ENCODE data around the gene WWTR1. TPM values are rescaled to one million over a fixed set of nuclear protein-coding genes. Genes with fewer than 3 reads are reported as not detected.
A peak's percentile ranks its signal among the peaks of the same experiment; 100 is the strongest.

WWTR1 gene
- total RNA-seq, 6 donors from 2014 or later: 77.5 to 119 (median 107) TPM

DNA sequence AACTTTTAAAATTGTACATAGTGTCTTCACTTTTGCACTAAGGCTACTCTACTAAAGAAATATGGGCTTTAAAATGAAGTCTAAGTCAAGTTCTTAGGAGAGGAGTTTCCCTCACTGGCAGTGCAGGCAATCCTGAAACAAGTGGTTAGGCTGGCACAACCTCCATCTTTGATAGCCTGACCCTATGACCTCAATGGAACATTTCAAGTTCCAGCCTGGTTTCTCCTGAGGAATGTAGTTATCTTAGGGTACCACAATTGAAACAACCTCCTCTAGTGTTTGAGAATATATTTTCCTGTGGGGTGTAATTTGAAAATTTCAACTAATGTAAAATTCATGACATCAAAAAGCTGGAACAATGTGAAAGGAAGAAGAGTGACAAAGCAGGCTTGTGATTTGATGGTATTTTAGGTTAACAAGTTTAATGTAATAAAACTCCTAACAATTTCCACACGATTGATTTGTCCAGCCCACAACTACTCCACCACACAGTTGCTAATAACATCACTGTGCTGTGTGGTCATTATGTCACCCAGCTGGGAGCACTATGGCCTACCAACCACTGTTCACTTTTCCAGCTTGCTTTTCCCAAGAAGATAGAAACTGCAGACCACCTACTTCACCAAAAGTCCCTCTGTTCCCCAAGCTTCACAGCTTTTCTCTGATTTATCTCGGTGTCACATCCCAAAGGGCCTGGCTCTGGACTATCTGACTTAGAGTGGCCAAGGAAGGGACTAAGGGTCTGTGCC is 1.8 kb downstream of the WWTR1 start:
- Histone ChIP-seq H3K36me3 (peaks cover 0 to 13% (median 1%) of the 10 kb centered on the region in 4 donors), H3K4me3 (peak overlapping the region; percentile 50 to 76 (median 60)), H3K4me1 (peaks cover 9 to 41% (median 22%) of the 10 kb centered on the region in 4 donors), H3K9me3 (no peaks in the 10 kb centered on the region), H3K27me3 (no peaks in the 10 kb centered on the region), H3K27ac (peak overlapping the region; percentile 92 to 94 (median 94))
- 22 to 27% methylated on average over 2 of the region's 2 CpGs for WGBS, 2 donors
- no peak for DNase-seq
- no peak for ATAC-seq (ENCODE audit: low FRiP score in 2 of 2)
- TF ChIP-seq POLR2A (IDR thresholded peaks at IDR 0.05) (no peak), EP300 (IDR thresholded peaks at IDR 0.05) (no peak), POLR2AphosphoS5 (IDR thresholded peaks at IDR 0.05) (no peak)
- TF ChIP-seq, protein P1, sequence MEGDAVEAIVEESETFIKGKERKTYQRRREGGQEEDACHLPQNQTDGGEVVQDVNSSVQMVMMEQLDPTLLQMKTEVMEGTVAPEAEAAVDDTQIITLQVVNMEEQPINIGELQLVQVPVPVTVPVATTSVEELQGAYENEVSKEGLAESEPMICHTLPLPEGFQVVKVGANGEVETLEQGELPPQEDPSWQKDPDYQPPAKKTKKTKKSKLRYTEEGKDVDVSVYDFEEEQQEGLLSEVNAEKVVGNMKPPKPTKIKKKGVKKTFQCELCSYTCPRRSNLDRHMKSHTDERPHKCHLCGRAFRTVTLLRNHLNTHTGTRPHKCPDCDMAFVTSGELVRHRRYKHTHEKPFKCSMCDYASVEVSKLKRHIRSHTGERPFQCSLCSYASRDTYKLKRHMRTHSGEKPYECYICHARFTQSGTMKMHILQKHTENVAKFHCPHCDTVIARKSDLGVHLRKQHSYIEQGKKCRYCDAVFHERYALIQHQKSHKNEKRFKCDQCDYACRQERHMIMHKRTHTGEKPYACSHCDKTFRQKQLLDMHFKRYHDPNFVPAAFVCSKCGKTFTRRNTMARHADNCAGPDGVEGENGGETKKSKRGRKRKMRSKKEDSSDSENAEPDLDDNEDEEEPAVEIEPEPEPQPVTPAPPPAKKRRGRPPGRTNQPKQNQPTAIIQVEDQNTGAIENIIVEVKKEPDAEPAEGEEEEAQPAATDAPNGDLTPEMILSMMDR (IDR thresholded peaks at IDR 0.05): no peak

DNA sequence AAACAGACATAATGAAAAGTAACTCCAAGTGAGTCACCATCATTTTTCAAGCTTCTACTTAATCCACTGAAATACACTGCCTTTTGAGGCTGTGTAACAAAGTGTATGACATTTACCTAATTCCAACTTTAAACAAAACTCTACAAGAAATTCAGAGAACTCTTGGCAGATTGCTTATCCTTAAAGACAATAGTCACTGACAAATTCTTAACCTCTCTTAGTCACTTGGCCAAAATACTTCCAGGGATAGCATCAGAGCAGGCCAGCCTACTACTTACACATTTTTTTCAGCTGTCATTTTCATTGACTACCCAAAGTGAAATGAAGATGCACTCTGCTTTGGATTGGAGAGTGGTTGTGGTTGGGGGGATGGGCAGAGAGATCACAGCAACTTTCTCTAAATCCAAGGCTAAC is 3.6 kb downstream of the WWTR1 start:
- peak overlapping the region; percentile 16 to 93 (median 64) for H3K27ac ChIP-seq
- peak overlapping the region in 3 of 4 donors; percentile 50 to 76 (median 62) for H3K4me3 ChIP-seq
- ATAC-seq (ENCODE audit: low FRiP score in 2 of 2) (no peak), DNase-seq (no peak)
- TF ChIP-seq POLR2A (IDR thresholded peaks at IDR 0.05): no peak
- TF ChIP-seq, protein P1 (IDR thresholded peaks at IDR 0.05): no peak
- H3K9me3 ChIP-seq: no peaks in the 10 kb centered on the region
- H3K4me1 ChIP-seq: peaks cover 6 to 48% (median 18%) of the 10 kb centered on the region in 4 donors
- H3K36me3 ChIP-seq: peaks cover 0 to 22% (median 2%) of the 10 kb centered on the region in 4 donors
- H3K27me3 ChIP-seq: no peaks in the 10 kb centered on the region

DNA sequence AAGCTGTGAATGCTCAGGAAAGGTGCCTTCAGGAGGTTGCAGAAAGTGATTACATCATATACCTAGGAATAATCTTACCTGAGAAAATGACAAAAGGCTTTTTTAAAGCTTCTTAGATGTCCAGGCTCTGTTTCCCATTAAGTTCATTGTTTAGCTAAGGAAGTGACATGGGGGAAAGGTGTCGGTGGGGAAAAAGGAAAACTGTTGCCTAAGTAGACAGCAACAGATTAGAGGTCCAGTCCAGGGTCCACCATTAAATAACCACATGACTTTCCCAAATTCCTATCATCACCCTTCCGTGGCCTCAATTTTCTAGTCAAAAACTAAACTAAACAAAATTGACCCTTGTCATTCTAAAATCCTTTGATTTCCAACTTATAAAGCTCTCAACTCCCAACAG is 4.3 kb downstream of the WWTR1 start:
- 46 to 52% methylated on average over 2 of the region's 2 CpGs for WGBS, 2 donors
- Histone ChIP-seq H3K27ac (peak overlapping the region in 2 of 4 donors; percentile 35 to 93), H3K36me3 (peaks cover 0 to 24% (median 2%) of the 10 kb centered on the region in 4 donors), H3K9me3 (no peaks in the 10 kb centered on the region), H3K4me1 (peaks cover 7 to 48% (median 20%) of the 10 kb centered on the region in 4 donors), H3K4me3 (peak overlapping the region in 2 of 4 donors; percentile 62 to 76), H3K27me3 (no peaks in the 10 kb centered on the region)
- ATAC-seq (ENCODE audit: low FRiP score in 2 of 2) (no peak), DNase-seq (no peak)
- TF ChIP-seq EP300 (IDR thresholded peaks at IDR 0.05): no peak
- no peak for TF ChIP-seq POLR2A (IDR thresholded peaks at IDR 0.05)
- no peak for TF ChIP-seq POLR2AphosphoS5 (IDR thresholded peaks at IDR 0.05)
- TF ChIP-seq, protein P1 (IDR thresholded peaks at IDR 0.05): no peak

DNA sequence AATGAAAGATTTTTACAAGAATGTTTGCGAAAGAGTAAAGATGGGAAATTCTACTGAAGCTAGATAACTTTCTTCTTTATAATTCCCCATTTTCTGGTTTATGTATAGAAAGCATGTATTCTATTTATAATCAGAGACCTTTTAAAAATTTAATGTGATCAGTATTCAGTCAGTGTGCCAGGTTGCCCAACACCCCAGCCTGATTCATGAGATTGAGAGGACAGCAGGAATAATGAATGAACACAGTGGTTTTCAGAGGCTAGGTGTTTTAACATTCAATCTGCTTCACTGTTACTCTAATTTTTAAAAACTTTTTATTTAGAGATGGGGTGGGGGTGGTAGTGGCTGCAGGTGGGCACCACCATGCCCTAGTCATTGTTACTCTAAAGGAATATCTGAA is 4.7 kb downstream of the WWTR1 start:
- H3K27ac ChIP-seq: peak overlapping the region in 1 of 4 donors; percentile 93
- DNase-seq (no peak), ATAC-seq (ENCODE audit: low FRiP score in 2 of 2) (no peak)
- H3K36me3 ChIP-seq: peaks cover 0 to 24% (median 2%) of the 10 kb centered on the region in 4 donors
- 91 to 100% methylated on average over 1 of the region's 1 CpG for WGBS, 2 donors
- H3K9me3 ChIP-seq: no peaks in the 10 kb centered on the region
- TF ChIP-seq, protein P1 (IDR thresholded peaks at IDR 0.05): no peak
- H3K4me3 ChIP-seq: peak overlapping the region in 2 of 4 donors; percentile 62 to 76
- peaks cover 9 to 48% (median 24%) of the 10 kb centered on the region in 4 donors for H3K4me1 ChIP-seq
- no peaks in the 10 kb centered on the region for H3K27me3 ChIP-seq

DNA sequence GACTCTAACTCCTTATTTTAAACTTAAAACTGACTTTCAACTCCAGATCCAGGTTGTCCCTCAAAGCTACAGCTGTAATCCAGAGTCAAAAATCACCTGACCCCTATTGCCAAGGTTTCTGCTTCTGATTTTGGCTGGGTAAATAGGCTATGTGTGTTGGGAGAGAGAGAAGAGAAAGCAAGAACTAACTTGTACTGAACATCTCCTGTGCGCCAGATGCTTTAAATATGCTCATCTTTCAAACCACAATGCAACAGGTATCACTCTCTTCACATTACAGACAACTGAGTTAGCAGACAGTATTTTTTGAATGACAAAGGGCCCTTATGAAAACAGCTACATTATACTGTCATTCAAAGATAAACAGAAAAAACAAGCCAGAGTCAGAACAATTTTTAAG is 7.0 kb downstream of the WWTR1 start:
- WGBS, 2 donors: 89 to 90% methylated on average over 1 of the region's 1 CpG
- Histone ChIP-seq H3K36me3 (peaks cover 0 to 26% (median 2%) of the 10 kb centered on the region in 4 donors), H3K4me1 (peaks cover 13 to 54% (median 32%) of the 10 kb centered on the region in 4 donors), H3K27ac (no peak overlapping the region), H3K9me3 (no peaks in the 10 kb centered on the region), H3K27me3 (no peaks in the 10 kb centered on the region), H3K4me3 (peak overlapping the region in 1 of 4 donors; percentile 18)
- ATAC-seq (ENCODE audit: low FRiP score in 2 of 2) (no peak), DNase-seq (no peak)
- no peak for TF ChIP-seq EP300 (IDR thresholded peaks at IDR 0.05)
- TF ChIP-seq, protein P1 (IDR thresholded peaks at IDR 0.05): no peak
- no peak for TF ChIP-seq POLR2AphosphoS5 (IDR thresholded peaks at IDR 0.05)
- TF ChIP-seq POLR2A (IDR thresholded peaks at IDR 0.05): no peak

Measured in upper lobe of left lung (tissue), 6 donors.